WI38 (cell line): Measurements from ENCODE around the gene CCDC92.

Experiments
- H3K4me3 ChIP-seq: 2 replicates; pipeline ENCODE4 v1.5.1; 2011; ENCODE audit warnings: low read depth, mild to moderate bottlenecking, control low read depth, low read length
- CTCF ChIP-seq: IDR thresholded peaks from 2 replicates; pipeline ENCODE4 v1.5.1; 2012; ENCODE audit warnings: low read depth, mild to moderate bottlenecking, control low read depth, low read length

The CCDC92 gene

GRCh38 chr12:123995023-123995748 is 22.6 kb upstream of the CCDC92 start:
- TF ChIP-seq CTCF, result no peak
- H3K4me3 ChIP-seq, result no peak overlapping the region

GRCh38 chr12:123992118-123992825 is 19.6 kb upstream of the CCDC92 start:
- TF ChIP-seq CTCF, result no peak
- H3K4me3 ChIP-seq, result no peak overlapping the region

- no peak overlapping the region for H3K4me3 ChIP-seq
- TF ChIP-seq CTCF, result no peak
These were observed 18.8 kb upstream of the CCDC92 start for GRCh38 chr12:123991372-123991951.

GRCh38 chr12:123990511-123990910 is 17.9 kb upstream of the CCDC92 start:
- no peak for TF ChIP-seq CTCF
- no peak overlapping the region for H3K4me3 ChIP-seq

GRCh38 chr12:123989753-123990152 is 17.1 kb upstream of the CCDC92 start:
- no peak for TF ChIP-seq CTCF
- no peak overlapping the region for H3K4me3 ChIP-seq

GRCh38 chr12:123989168-123989567 is 16.5 kb upstream of the CCDC92 start:
- no peak for TF ChIP-seq CTCF
- no peak overlapping the region for H3K4me3 ChIP-seq

GRCh38 chr12:123987022-123987421 is 14.4 kb upstream of the CCDC92 start:
- no peak for TF ChIP-seq CTCF
- no peak overlapping the region for H3K4me3 ChIP-seq
